Stimulated activated memory B cell treated with anti-CD40 and anti-IgM and Interleukin-4, amounts not matched to agents 10 μg/mL and 1 μg/mL and 100 μg/mL, for 72 hours (primary cell): ENCODE results near the gene CA10.

Experiments used
- ATAC-seq: fragments of 150-1000 bp; cut with Tn5 transposase; 2 replicates; pipeline ENCODE4 v1.10.0; 2021
- H3K27ac Mint-ChIP-seq: one replicate; pipeline ENCODE4 v1.8.0; 2022; ENCODE audit warnings: mild to moderate bottlenecking, mixed read lengths
- H3K27me3 Mint-ChIP-seq: one replicate; pipeline ENCODE4 v1.8.0; 2022; ENCODE audit warnings: mixed read lengths
- H3K36me3 Mint-ChIP-seq: one replicate; pipeline ENCODE4 v1.8.0; 2022; ENCODE audit warnings: mixed read lengths
- H3K4me1 Mint-ChIP-seq: one replicate; pipeline ENCODE4 v1.8.0; 2022; ENCODE audit warnings: mixed read lengths
- H3K4me3 Mint-ChIP-seq: one replicate; pipeline ENCODE4 v1.8.0; 2022; ENCODE audit warnings: mild to moderate bottlenecking, moderate library complexity, mixed read lengths
- H3K9me3 Mint-ChIP-seq: one replicate; pipeline ENCODE4 v1.8.0; 2022; ENCODE audit warnings: mixed read lengths

Gene CA10

DNA sequence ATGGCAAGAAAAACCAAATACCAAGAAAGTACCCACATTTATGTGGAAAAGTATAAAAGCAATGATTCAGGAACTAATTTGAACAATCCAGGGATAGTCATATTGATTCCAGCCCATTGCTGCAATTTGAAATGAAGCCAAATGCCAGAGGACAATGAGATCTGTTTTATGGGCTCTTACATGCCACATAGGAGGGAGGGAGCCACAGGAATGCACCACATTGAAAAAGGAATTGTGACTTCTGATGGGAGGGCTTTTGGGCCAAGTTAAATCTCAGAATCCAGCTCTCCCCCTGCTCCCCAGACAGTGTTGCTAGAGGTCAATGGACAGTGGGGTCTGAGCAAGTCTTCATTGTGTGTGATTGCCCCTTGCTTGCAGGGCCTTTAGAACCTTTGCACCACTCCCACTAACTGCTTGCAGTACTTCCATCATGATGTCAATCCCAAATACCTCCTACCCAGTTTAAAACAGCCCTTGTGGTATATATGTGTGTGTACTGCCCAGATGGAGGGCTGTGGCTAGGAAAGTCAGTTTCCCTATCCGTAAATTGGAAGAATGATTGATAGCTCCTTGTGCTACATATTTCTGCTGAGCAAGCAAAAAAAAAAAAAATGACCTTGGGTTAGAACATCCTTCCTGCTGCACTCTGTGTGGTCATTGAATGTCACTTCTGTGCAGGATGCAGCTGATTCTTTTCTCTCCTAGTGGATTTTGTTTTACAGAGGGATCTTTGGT lies 491.4 kb downstream of the CA10 start:
- Mint-ChIP-seq H3K36me3 (no peaks in the 10 kb centered on the region), H3K4me3 (no peak overlapping the region), H3K27me3 (no peaks in the 10 kb centered on the region), H3K27ac (no peak overlapping the region), H3K4me1 (no peaks in the 10 kb centered on the region), H3K9me3 (no peaks in the 10 kb centered on the region)
- ATAC-seq = no peak

DNA sequence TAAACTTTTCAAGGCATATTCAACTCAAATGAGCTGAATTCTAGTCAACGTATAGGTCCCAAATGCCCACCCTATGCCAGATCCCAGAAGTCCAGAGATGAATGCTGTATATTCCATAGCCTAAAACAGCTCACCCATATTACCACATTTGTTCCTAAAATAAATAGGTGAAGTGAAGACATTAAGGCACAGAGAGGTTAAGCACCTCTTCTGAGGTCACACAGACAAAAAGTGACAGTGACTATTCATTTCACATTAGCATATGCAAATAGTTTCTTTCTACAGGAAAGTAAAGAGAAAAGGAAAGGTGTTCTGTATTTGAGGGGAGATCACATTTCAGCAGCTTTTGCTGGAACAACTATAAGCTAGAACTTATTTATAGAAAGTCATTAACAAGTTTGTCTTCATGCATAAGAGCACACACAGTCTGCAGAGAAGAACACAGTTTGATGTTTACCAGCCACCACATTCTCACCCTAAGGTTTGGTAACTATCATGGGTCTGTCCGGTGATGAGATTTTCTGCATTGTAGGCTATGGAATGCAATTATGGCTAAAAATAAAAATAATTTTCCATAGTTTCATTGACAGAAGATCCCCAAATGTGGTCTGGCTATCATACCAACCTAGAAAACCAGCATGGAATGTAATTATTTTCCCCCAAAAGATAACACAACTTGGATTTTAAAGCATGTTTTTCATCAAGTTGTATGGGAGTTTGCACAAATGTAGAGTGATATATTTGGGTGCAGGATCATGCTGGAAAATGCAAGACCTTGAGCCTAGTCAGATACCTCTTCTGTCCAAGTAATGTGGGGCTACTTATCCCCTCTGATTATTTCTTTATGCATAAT lies 496.1 kb downstream of the CA10 start:
- Mint-ChIP-seq H3K4me1 (no peaks in the 10 kb centered on the region), H3K4me3 (no peak overlapping the region), H3K27ac (no peak overlapping the region), H3K36me3 (no peaks in the 10 kb centered on the region), H3K9me3 (no peaks in the 10 kb centered on the region), H3K27me3 (no peaks in the 10 kb centered on the region)
- no peak for ATAC-seq

DNA sequence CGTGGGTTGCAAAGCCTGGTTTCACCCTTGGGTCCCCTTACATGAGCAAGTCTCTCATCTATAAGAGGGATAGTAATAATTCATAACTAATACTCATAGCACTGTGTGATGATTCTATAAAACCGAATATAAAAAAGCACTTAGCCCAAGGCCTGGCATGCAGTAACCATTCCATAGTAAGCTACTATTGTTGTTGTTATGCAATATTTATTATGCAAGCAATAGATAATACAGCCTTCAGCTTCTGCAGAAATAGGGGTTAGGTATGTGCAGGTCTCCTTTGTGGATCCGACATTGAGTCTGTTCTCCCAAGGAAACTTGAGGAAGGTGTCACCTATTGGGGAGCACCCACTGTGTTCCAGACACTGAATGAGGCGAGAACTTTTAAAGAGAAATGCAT lies 497.1 kb downstream of the CA10 start:
- no peak overlapping the region for H3K4me3 Mint-ChIP-seq
- H3K27ac Mint-ChIP-seq = no peak overlapping the region
- H3K36me3 Mint-ChIP-seq = no peaks in the 10 kb centered on the region
- ATAC-seq = no peak
- no peaks in the 10 kb centered on the region for H3K4me1 Mint-ChIP-seq
- H3K27me3 Mint-ChIP-seq = no peaks in the 10 kb centered on the region
- no peaks in the 10 kb centered on the region for H3K9me3 Mint-ChIP-seq

DNA sequence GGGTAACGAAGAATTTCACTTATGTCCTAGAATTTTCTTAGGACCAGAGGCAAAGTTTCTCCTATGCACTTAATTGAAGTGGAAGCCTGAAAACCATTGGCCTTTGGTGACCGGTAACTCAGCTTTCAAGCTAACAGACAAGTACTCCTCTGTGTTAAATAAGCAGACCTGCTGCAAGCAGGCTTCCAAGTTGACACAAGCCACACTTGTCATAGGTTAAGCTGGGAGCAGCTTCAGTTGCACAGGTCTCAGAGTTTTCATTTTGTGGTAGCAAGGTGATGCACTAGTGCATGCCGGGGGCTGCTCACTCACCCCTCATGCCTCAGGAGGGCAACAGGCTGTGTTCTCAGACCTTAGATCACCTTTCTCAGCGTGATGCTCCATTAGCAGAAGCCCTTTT lies 498.2 kb downstream of the CA10 start:
- Mint-ChIP-seq H3K27me3 (no peaks in the 10 kb centered on the region), H3K4me1 (no peaks in the 10 kb centered on the region), H3K9me3 (no peaks in the 10 kb centered on the region), H3K27ac (no peak overlapping the region), H3K36me3 (no peaks in the 10 kb centered on the region), H3K4me3 (no peak overlapping the region)
- ATAC-seq = no peak

DNA sequence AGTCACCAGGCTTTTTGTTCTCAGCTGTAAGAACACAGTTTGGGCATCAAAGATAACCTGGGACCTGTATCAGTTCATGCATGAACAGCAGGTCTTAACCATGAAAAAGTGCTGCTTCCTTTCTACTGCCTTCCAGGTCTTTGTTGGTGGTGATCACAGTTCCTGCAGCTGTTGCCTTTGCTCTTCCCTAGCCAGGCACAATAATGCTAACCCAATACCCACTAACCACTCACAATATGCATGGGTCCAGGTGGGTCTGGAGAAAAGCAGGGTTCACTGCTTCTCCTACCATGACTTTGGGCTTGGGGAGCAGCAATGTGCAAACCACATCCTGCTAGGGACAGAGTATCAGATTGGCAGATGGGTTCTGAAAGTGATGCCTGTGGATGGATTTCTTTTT lies 501.3 kb downstream of the CA10 start:
- Mint-ChIP-seq H3K4me3 (no peak overlapping the region), H3K27me3 (no peaks in the 10 kb centered on the region), H3K36me3 (no peaks in the 10 kb centered on the region), H3K4me1 (no peaks in the 10 kb centered on the region), H3K27ac (no peak overlapping the region), H3K9me3 (no peaks in the 10 kb centered on the region)
- ATAC-seq = no peak

DNA sequence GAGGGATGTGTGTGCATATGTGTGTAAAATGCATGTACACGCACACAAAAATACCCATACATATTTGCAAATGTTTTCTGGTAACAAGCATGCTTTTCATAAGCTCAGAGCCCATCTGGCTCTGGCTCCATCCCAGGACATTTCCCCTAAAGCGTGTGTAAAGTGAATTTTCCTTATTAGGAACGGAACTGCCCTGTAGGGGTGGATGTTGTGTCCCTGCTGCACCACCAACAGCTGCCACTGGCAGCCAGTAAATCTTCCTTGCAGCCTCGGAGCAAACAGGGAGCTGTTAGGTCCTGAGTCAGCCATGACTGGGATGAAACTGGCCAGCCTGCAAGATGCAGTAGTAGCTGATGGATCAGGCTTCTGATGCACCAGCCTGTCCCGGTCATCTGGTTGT lies 504.6 kb downstream of the CA10 start:
- no peaks in the 10 kb centered on the region for H3K9me3 Mint-ChIP-seq
- H3K4me1 Mint-ChIP-seq = no peaks in the 10 kb centered on the region
- H3K4me3 Mint-ChIP-seq = no peak overlapping the region
- no peak for ATAC-seq
- H3K27ac Mint-ChIP-seq = no peak overlapping the region
- H3K27me3 Mint-ChIP-seq = no peaks in the 10 kb centered on the region
- no peaks in the 10 kb centered on the region for H3K36me3 Mint-ChIP-seq

DNA sequence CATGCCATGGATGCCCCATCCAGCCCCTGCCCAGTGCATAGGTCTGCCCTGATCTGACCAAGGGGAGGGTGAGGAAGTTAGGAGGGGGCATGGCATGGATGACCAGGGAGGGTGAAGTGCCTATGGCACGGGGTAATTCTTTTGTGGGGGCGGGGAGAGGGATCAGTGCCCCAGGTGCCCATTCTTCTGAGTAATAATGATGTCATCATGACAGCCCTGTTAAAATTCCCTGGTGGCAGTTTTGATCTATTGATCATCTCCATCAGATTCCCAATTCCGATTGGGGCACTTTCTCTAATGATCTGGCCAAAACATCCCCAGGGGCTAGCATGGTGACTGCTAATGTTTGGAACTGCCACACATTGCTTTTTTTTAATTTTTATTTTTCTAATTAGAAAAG lies 506.0 kb downstream of the CA10 start:
- no peak overlapping the region for H3K27ac Mint-ChIP-seq
- no peaks in the 10 kb centered on the region for H3K9me3 Mint-ChIP-seq
- no peak overlapping the region for H3K4me3 Mint-ChIP-seq
- no peaks in the 10 kb centered on the region for H3K36me3 Mint-ChIP-seq
- H3K27me3 Mint-ChIP-seq = no peaks in the 10 kb centered on the region
- ATAC-seq = no peak
- H3K4me1 Mint-ChIP-seq = no peaks in the 10 kb centered on the region

DNA sequence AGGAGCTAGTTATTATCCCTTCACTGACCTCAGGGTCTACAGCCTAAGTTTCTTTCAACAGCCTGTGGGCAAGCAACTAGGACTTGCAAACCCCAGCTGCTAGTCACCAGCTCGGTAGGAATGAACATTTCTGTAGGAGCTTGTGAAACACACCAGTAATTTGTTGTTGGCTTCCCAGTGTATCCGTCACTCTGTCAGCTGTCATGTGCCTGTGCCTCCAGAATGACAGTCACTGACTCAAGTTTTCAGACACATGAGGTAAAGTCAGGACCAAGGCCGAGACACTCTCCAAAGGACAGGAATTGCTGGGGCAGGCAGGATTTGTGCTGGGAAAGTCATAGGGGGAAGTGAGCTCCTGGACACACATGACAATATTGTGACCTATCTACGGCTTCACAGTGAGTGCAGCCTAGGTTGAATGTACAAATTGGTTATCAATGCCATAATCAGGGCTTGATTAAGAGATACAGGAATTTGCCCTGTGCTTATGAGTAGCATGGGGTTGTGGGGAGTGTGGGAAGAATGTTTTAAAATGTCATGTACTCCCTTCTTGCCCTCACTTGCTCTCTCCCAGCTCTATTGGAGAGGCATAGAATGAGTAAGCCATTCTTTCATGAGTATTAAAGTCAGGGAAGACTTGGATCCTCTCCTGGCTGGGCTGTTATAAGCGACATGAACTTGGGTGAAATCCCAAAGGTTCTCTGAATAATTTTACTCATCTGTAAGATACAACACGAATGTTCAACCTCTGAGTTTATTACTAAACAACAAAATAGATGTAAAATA lies 506.8 kb downstream of the CA10 start:
- H3K27ac Mint-ChIP-seq = no peak overlapping the region
- peaks cover 7% of the 10 kb centered on the region for H3K27me3 Mint-ChIP-seq
- H3K36me3 Mint-ChIP-seq = no peaks in the 10 kb centered on the region
- H3K4me1 Mint-ChIP-seq = no peaks in the 10 kb centered on the region
- no peak for ATAC-seq
- no peaks in the 10 kb centered on the region for H3K9me3 Mint-ChIP-seq
- no peak overlapping the region for H3K4me3 Mint-ChIP-seq

DNA sequence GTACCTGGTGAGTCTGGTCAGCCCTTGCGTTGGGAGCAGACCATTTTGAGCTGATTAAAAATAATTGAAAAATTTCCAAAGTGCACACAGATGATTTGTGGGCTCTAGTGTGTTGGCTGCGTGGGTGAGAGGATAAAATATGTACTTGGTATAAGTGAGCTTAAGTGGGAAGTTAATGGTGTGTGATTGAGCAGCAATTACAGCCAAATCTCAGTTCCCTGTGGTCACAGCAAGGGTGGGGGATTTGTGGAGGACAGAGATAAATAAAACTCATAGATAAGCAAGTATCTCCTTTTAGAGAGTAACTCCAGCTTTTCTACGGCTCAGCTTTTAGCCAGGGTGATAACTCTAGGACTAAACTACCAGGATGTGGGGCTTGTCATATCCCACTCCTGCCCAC lies 507.7 kb downstream of the CA10 start:
- Mint-ChIP-seq H3K27ac (no peak overlapping the region), H3K36me3 (no peaks in the 10 kb centered on the region), H3K4me1 (no peaks in the 10 kb centered on the region), H3K27me3 (peaks cover 8% of the 10 kb centered on the region), H3K9me3 (no peaks in the 10 kb centered on the region), H3K4me3 (no peak overlapping the region)
- no peak for ATAC-seq

DNA sequence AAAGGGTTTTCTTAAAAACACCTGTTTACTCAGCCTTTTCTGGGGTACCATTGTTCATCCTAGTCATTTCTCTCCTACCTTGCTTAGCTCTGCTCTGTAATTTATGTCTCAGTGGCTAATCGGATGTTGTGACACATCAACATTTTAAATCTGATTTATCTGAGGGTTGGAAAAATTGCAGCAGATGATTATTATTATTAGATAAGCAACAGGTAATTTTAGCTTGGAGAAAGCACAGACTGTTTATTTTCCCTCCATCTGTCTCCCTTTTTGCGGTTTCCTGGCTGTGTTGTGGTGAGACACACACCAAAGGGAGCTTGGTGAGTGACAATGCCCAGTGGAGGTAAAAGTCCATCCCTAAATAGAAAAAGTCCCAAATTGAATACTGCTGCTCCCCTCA lies 508.3 kb downstream of the CA10 start:
- Mint-ChIP-seq H3K27ac (no peak overlapping the region), H3K27me3 (peaks cover 8% of the 10 kb centered on the region), H3K36me3 (no peaks in the 10 kb centered on the region), H3K4me3 (no peak overlapping the region), H3K4me1 (no peaks in the 10 kb centered on the region), H3K9me3 (no peaks in the 10 kb centered on the region)
- ATAC-seq = no peak

DNA sequence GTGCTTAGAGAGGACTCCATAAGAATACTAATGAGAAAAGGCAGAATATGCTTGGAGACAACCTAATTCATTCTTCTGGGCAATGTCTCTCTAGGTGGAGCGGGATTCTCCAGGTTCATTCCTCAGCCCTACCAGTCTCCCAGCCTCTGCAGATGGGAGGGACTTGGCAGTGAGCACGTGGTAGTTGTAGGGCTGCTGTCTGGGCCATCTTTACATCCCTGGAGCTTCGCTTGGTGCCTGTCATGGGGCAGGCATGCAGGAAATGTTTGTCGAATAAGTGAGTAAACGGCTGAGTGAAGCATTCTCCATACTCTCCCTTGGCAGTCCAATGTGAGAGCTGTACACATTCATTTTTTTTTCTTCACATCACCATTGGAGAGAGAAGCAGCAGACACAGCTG lies 510.7 kb downstream of the CA10 start:
- Mint-ChIP-seq H3K4me1 (no peaks in the 10 kb centered on the region), H3K4me3 (no peak overlapping the region), H3K27me3 (peaks cover 20% of the 10 kb centered on the region), H3K9me3 (no peaks in the 10 kb centered on the region), H3K27ac (no peak overlapping the region), H3K36me3 (no peaks in the 10 kb centered on the region)
- ATAC-seq = no peak

DNA sequence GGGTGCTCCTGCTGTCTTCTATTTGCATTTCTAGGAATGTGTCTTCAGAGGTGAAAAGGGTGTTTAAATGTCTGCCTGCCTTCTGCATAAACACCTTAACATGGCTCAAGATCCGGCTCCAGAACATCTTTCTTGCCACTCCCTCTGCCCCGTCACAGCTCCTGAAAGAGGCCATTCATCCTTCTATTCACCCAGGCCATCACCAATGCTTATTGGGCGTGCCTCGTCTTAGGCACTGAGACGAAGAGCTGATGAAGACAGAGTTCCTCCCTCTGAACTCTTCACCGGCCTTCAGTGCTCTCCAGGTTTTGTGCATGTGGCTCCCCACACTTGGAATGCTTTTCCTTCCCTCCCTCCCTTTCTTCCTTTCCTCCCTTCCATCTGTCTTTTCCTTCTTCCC lies 511.4 kb downstream of the CA10 start:
- no peak overlapping the region for H3K27ac Mint-ChIP-seq
- no peaks in the 10 kb centered on the region for H3K36me3 Mint-ChIP-seq
- H3K27me3 Mint-ChIP-seq = peaks cover 20% of the 10 kb centered on the region
- no peak for ATAC-seq
- H3K4me3 Mint-ChIP-seq = no peak overlapping the region
- H3K4me1 Mint-ChIP-seq = no peaks in the 10 kb centered on the region
- H3K9me3 Mint-ChIP-seq = no peaks in the 10 kb centered on the region

DNA sequence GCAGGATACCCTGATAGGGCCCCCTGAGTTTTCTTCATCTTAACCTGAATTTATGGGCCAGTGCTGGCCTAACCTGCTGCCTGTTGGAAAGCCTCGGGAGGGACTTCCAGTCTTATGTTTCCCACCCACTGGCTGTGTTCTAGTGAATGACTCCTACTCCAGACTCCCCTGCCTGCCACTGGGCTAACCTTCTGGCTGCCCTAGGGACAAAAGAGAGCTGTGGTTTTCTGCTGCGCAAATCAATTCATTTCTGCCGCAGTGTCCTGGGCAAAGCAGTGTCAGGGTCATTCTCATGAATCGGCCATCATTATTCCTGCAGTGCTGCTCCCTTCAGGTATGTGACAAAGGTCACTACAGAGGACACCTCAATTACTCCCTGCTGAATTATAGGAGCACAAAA lies 512.0 kb downstream of the CA10 start:
- Mint-ChIP-seq H3K4me3 (no peak overlapping the region), H3K27ac (no peak overlapping the region), H3K36me3 (no peaks in the 10 kb centered on the region), H3K9me3 (no peaks in the 10 kb centered on the region), H3K27me3 (peaks cover 20% of the 10 kb centered on the region), H3K4me1 (no peaks in the 10 kb centered on the region)
- no peak for ATAC-seq

DNA sequence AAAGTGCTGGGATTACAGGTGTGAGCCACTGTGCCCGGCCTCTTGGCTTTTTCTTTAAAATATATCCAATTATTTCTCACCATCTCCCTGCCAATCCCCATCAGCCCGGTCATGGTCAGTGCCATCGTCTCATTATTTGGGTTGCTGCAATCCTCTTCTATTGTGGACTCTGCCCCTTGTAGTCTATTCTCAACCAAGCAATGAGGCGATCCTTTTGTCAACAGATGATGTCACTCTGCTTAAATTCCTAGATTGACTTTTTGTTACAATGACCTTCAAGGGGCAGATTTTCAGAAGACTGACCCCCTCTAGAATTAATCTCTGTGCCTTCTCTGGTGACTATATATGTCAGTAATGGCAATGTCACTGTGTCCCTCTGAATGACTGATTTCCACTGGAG lies 513.5 kb downstream of the CA10 start:
- H3K27ac Mint-ChIP-seq = no peak overlapping the region
- no peaks in the 10 kb centered on the region for H3K36me3 Mint-ChIP-seq
- H3K27me3 Mint-ChIP-seq = peaks cover 20% of the 10 kb centered on the region
- no peaks in the 10 kb centered on the region for H3K4me1 Mint-ChIP-seq
- no peaks in the 10 kb centered on the region for H3K9me3 Mint-ChIP-seq
- ATAC-seq = no peak
- H3K4me3 Mint-ChIP-seq = no peak overlapping the region

DNA sequence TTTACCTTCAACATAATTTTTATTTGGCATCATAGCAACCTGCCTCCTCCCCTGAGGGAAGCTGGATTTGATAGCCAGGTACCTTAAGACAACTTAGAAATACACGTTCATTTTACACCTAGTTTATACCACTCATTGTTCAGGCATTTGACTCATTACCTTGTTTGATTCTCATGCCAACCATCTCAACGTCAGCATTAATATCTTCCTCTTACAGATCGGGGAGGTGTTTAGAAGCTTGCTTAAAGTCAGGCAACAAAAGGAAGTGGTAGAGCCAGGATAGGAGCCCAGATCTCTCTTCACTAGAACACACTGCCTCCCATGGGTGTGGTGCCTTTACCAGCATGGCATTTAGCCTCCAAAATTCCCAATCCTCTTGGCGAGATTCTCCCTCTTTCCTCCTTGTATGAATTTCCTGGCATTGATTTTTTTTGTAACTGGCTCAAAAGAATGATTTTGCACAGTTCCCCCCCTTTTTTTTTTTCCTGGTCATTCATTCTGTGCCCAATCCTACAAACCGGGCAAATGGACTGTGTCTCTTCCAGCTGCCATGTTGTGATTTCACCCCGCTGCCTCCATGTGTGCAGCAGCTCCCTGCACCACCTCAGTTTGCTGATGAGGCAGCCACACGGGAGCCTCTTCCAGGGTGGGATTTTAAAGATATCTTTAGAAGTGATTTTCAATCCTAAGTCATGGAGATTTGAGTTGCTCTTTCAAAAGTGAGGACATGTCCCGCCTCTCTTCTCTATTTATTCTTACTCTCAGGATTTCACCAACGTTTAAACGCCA lies 514.6 kb downstream of the CA10 start:
- Mint-ChIP-seq H3K36me3 (no peaks in the 10 kb centered on the region), H3K9me3 (no peaks in the 10 kb centered on the region), H3K4me1 (no peaks in the 10 kb centered on the region), H3K27me3 (peaks cover 20% of the 10 kb centered on the region), H3K27ac (no peak overlapping the region), H3K4me3 (no peak overlapping the region)
- ATAC-seq = no peak
